HEK293T (cell line): Measurements from ENCODE around the gene SETBP1.
A peak's percentile ranks its signal among the peaks of the same experiment; 100 is the strongest.

Experiments
- CTCF ChIA-PET: fragments of 350-600 bp; formaldehyde crosslinking; extraction: SDS; loops from one replicate; lab custom pipeline; 2021; ENCODE audit warnings: antibody characterized with exemption, inconsistent platforms; lab: Yijun Ruan, JAX
- POLR2A ChIA-PET: fragments of 350-600 bp; formaldehyde crosslinking; extraction: SDS; loops from one replicate; lab custom pipeline; 2020; ENCODE audit warnings: antibody characterized with exemption, inconsistent platforms; lab: Yijun Ruan, JAX
- DNase-seq: peaks from one replicate; pipeline ENCODE4 v3.0.0; 2012; ENCODE audit warnings: mixed read lengths; ENCODE audit errors: extremely low spot score
- ARNT ChIP-seq: fragments of 450-650 bp; IDR thresholded peaks from 2 replicates; pipeline ENCODE4 v1.6.1; 2017; ENCODE audit warnings: mild to moderate bottlenecking
- BHLHE40 ChIP-seq: fragments of 450-650 bp; IDR thresholded peaks from 2 replicates; pipeline ENCODE4 v1.6.1; 2016; ENCODE audit warnings: mild to moderate bottlenecking, moderate library complexity, borderline replicate concordance
- CTBP1 ChIP-seq: fragments of 450-650 bp; IDR thresholded peaks from 2 replicates; pipeline ENCODE4 v1.6.1; 2016; ENCODE audit warnings: borderline replicate concordance
- ELF4 ChIP-seq: fragments of 450-650 bp; IDR thresholded peaks from 2 replicates; pipeline ENCODE4 v1.6.1; 2017; ENCODE audit warnings: antibody characterized with exemption
- FOXA1 ChIP-seq: fragments of 450-650 bp; IDR thresholded peaks from 2 replicates; pipeline ENCODE4 v1.6.1; 2016; ENCODE audit warnings: mild to moderate bottlenecking
- FOXK2 ChIP-seq: fragments of 450-650 bp; IDR thresholded peaks from 2 replicates; pipeline ENCODE4 v1.6.1; 2016; ENCODE audit warnings: mild to moderate bottlenecking
- FOXM1 ChIP-seq: fragments of 450-650 bp; IDR thresholded peaks from 2 replicates; pipeline ENCODE4 v1.6.1; 2017; ENCODE audit warnings: mild to moderate bottlenecking, borderline replicate concordance
- HDGF ChIP-seq: fragments of 450-650 bp; IDR thresholded peaks from 2 replicates; pipeline ENCODE4 v1.6.1; 2017; ENCODE audit warnings: antibody characterized with exemption, borderline replicate concordance
- L3MBTL2 ChIP-seq: fragments of 450-650 bp; conservative IDR thresholded peaks from 2 replicates; pipeline ENCODE4 v1.6.1; 2016; ENCODE audit warnings: mild to moderate bottlenecking
- LEF1 ChIP-seq: fragments of 450-650 bp; IDR thresholded peaks from 2 replicates; pipeline ENCODE4 v1.6.1; 2017; ENCODE audit warnings: mild to moderate bottlenecking, borderline replicate concordance
- NFRKB ChIP-seq: fragments of 450-650 bp; IDR thresholded peaks from 2 replicates; pipeline ENCODE4 v1.6.1; 2016; ENCODE audit warnings: mild to moderate bottlenecking, moderate library complexity
- SP1 ChIP-seq: fragments of 450-650 bp; IDR thresholded peaks from 2 replicates; pipeline ENCODE4 v1.6.1; 2017
- SUZ12 ChIP-seq: fragments of 450-650 bp; IDR thresholded peaks from 2 replicates; pipeline ENCODE4 v1.6.1; 2016; ENCODE audit warnings: mild to moderate bottlenecking
- TARDBP ChIP-seq: fragments of 450-650 bp; IDR thresholded peaks from 2 replicates; pipeline ENCODE4 v1.6.1; 2016
- ZNF384 ChIP-seq: fragments of 450-650 bp; IDR thresholded peaks from 2 replicates; pipeline ENCODE4 v1.6.1; 2016
- TF ChIP-seq, protein P1 (sequence below): fragments of 450-650 bp; IDR thresholded peaks from 2 replicates; pipeline ENCODE4 v1.6.1; 2016

Gene SETBP1

DNA sequence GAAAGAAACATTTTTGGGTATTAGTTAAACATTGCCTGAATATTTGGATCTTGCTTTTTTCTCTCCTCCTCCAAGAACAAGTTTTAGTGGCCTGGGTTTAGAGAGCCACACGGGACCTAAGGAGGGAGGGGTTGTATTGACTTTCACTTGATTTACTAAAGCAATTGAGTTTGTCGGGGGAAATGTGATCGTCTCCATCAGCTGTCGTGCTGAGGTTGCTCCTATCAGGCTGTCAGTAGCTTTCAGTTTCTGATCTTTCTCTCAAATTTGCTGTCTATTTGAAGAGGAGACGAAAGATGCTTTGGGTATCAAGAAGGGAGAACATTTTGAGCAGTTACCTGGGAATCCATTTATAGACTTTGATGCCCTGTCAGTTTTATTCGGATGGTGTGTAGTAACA lies 106.0 kb downstream of the SETBP1 start:
- ChIA-PET POLR2A (interaction anchor here (1.1 kb wide), 1 partner anchor 61 kb away, joined by 3 read pairs; no protein-coding TSS in a partner anchor), CTCF (no interaction called here)
- no peak for DNase-seq
- no peak for TF ChIP-seq CTBP1
- no peak for TF ChIP-seq FOXA1
- TF ChIP-seq HDGF: no peak
- TF ChIP-seq, protein P1, sequence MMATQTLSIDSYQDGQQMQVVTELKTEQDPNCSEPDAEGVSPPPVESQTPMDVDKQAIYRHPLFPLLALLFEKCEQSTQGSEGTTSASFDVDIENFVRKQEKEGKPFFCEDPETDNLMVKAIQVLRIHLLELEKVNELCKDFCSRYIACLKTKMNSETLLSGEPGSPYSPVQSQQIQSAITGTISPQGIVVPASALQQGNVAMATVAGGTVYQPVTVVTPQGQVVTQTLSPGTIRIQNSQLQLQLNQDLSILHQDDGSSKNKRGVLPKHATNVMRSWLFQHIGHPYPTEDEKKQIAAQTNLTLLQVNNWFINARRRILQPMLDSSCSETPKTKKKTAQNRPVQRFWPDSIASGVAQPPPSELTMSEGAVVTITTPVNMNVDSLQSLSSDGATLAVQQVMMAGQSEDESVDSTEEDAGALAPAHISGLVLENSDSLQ: no peak
- TF ChIP-seq L3MBTL2: no peak
- no peak for TF ChIP-seq ELF4
- no peak for TF ChIP-seq ZNF384
- TF ChIP-seq TARDBP: no peak

DNA sequence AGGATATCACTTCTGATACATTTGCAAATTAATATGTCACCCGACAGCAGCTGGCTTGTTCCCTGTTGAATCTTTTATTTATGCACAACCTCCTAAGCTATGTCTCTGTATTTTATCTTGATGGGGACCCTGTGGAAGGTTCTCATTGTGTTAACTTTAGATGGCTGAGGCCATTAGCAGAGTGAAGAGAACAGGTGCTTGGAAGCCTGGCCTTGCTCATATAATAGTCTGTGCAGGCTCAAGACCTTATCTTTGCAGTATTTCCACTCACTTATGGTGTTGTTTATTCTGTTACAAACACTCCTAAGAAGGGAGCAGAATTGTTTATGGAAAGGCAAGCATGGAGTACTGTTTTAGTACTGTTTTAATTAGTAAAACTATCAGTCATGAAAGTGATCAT lies 107.6 kb downstream of the SETBP1 start:
- ChIA-PET POLR2A (no interaction called here), CTCF (no interaction called here)
- no peak for DNase-seq
- TF ChIP-seq ELF4 (no peak), SUZ12 (no peak), SP1 (no peak), HDGF (no peak), CTBP1 (no peak), NFRKB (no peak), FOXA1 (no peak)

DNA sequence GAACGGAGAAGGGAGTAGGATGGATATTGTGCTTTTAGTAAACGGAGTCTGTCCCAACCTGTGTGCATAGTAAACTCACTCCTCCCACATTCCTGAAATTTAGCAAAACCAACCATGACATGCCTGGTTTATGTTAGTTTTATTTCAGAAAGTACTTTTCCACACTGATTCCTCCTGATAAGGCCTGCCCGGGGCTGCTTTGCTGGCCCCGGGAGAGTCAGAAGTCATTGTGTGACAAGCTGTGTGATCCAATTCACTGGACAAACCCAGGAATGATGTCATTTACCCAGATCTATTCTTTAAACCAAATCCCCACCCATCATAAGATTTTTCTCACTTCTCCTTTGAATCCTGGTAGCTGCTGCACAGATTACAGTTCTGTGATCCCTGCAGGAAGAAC lies 109.0 kb downstream of the SETBP1 start:
- TF ChIP-seq LEF1: no peak
- TF ChIP-seq ELF4: no peak
- TF ChIP-seq SP1: no peak
- TF ChIP-seq, protein P1: no peak
- TF ChIP-seq CTBP1: no peak
- TF ChIP-seq FOXA1: no peak
- no peak for TF ChIP-seq NFRKB
- TF ChIP-seq BHLHE40: no peak
- no peak for TF ChIP-seq SUZ12
- no peak for TF ChIP-seq HDGF
- TF ChIP-seq L3MBTL2: no peak
- TF ChIP-seq ARNT: no peak
- no peak for TF ChIP-seq FOXM1
- TF ChIP-seq FOXK2: no peak
- DNase-seq: peak; percentile 13
- POLR2A ChIA-PET: interaction anchor here (1.0 kb wide), 1 partner anchor 13 kb away, joined by 4 read pairs; no protein-coding TSS in a partner anchor
- CTCF ChIA-PET: no interaction called here

DNA sequence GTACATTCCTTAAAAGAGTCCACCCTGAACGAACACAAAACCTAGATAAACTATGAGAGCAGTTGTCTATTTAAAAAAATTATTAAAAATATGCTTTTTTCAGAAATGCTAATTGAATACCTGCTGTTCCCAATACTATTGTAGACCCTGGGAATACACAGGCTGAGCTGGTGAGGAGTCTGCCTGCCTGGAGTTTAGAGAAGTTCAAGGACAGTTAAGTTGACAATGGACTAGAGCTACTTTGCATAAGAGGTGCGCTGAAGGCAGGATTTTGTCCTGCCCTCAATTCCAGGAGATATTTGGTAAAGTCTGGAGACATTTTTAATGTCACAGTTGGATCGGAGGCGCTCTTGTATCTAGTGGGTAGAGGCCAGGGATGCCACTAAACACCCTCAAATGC lies 110.2 kb downstream of the SETBP1 start:
- ChIA-PET POLR2A (no interaction called here), CTCF (no interaction called here)
- TF ChIP-seq L3MBTL2 (no peak), SUZ12 (no peak), TARDBP (no peak), BHLHE40 (no peak), ZNF384 (no peak), LEF1 (no peak), CTBP1 (no peak), FOXA1 (no peak), NFRKB (no peak), ARNT (no peak), FOXK2 (no peak), SP1 (no peak), FOXM1 (no peak), ELF4 (no peak), HDGF (no peak)
- TF ChIP-seq, protein P1: no peak
- no peak for DNase-seq

DNA sequence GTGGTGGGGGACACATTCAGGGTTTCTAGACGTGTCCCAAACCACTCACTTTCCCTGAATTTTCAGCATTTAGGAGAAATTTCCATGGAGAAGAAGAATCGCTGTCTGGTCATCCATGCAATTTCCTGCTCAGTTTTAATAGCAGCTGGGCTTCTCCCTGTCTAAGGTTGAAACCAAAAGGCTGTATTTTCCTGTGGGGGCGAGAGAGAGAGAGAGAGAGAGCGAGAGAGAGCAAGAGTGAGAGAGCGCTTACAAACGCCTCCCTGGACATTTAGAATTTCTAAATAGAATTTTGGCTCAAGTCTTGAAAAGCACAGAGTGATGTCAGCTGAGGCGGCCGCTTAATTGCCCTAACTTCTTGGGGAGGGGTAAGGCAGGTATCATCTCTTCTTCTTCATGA lies 110.8 kb downstream of the SETBP1 start:
- CTCF ChIA-PET: no interaction called here
- POLR2A ChIA-PET: interaction anchor here (1.1 kb wide), 1 partner anchor 12 kb away, joined by 3 read pairs; no protein-coding TSS in a partner anchor
- no peak for TF ChIP-seq TARDBP
- no peak for TF ChIP-seq FOXM1
- no peak for TF ChIP-seq NFRKB
- no peak for TF ChIP-seq HDGF
- TF ChIP-seq ELF4: no peak
- no peak for DNase-seq

DNA sequence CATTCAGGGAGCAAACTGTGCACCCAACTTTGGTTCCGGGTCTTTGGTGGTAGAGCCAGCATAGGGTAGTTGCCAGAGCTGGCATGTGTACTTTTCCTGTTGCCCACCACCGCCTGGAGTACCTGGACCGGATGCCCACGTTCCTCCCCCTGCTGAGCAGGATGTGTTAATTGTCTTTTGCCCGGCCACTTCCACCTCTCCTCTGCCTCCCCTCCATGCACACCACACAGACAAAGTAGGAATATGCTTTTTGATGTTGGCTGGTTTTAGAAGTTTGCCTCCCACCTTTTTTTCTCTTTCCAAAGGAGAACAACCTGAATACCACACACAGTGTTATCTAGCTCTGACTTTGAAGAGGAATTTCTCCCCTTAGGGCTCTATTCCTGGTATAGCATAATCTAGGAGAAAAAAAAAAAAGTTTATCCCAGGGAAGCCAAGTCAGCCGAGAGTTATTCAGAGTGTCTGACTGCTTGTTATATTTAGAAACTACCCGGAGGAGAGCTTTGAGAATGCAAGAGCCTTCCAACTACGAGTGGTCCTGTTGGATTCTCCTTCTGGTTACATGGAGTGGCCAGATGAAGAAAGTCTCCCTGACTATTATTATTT lies 111.9 kb downstream of the SETBP1 start:
- TF ChIP-seq HDGF (no peak), ARNT (no peak), SP1 (no peak), FOXA1 (no peak), CTBP1 (no peak), FOXK2 (no peak), L3MBTL2 (no peak), NFRKB (no peak), TARDBP (no peak), BHLHE40 (no peak)
- TF ChIP-seq, protein P1: no peak
- DNase-seq: no peak
- ChIA-PET POLR2A (interaction anchor here (1.1 kb wide), 1 partner anchor 11 kb away, joined by 3 read pairs; no protein-coding TSS in a partner anchor), CTCF (interaction anchor here (0.6 kb wide), 1 partner anchor 825 kb away, joined by 3 read pairs; no protein-coding TSS in a partner anchor)
